NOMO-1 treated with dmso at 0.1 percent for 144 hours (cell line): ENCODE results near the gene PLSCR5.

Experiments used
- DNase-seq: peaks from one replicate; lab custom pipeline; 2025; ENCODE audit not compliant: unreplicated experiment; lab: John Stamatoyannopoulos, UW

The PLSCR5 gene

DNA sequence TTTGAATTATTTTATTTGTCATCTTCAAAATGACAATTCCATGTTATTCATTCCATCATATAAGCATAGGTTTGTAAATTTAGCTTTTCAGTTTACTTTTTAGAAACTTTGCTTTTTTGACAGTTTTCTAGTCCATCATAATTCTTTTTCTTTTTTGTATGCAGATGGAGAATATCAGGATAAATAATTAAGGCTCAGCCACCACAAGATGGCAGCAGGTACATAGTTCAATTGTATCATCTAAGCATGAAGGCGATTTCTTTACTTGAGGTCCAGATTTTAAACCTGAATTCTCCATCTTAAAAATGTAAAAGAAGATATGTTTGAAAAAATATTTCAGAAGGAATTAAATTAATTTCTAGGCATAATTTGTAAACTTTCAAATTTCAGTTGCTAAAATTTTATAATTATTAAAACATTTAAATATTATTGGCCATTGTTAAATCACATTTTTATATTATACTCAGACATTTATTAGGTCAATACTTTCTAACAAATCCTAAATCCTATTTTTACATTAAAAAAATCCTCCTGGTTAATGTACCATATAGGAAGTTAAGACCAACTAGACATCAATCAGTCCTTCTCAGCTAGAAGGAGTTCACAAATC lies 15.1 kb downstream of the PLSCR5 start:
- no peak for DNase-seq

DNA sequence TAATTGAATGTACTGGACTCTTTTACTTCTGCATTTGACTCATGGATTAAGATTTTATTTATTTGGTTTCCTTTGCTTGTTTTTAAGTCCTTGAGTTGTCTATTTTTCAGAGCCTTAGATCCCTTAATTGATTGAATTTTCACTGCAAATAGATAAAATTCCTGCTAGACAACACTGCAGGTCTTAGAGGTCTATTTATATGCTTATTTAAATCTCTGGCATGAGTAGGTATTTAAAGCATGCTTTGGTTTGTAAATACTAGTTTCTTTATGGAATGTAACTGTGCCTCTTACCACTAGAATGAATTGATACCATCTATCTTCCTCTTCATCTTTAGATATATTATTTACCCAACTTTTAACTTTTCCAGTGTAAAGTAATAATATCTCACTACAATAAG lies 20.0 kb downstream of the PLSCR5 start:
- DNase-seq: no peak

DNA sequence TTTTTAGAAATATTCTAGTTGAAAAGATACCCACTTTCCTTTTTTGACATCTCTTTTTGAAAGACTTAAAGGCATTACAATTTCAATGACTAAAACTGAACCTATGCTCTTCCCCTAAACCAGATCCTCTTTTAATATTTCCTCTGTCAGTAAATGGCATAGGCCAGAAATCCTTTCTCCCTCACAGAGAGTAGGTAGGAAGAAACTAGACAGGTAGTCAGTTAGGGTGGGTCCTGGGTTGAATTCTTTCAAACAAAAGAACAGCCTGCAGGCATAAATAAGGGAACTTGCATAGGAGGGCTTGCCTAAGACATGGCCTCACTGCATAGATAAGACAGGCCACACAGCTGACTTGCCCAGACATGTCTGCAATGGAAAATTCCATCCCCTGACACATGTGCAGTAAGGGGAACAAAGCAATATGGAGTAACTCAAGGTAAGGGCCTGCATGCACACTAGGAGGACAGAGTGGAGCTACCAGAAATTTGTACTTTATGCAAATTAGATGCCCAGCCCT lies 23.1 kb downstream of the PLSCR5 start:
- DNase-seq: peak; percentile 36

DNA sequence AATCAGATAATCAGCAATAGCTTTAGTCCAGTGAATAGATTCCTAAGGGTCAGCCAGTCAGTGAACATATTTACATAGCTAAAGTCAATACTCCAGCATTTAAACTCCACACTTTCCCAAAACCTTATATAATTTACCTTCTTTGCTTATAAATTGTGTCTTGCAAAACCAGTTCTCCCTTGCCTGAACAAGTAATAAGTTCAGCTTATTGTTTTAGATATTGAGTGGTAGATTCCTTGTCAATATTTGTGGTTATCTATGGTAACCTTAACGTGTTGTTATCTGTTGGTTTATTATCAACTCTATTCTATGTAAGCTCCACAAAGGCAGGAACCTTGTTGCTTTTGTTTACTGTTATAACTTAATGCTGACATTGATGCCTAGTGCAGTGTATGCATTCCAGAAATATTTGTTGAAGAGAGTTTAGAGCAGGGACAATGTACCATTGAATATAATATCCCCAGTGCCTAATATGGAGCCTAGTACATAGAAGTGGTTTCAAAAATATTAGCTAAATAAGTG lies 24.0 kb downstream of the PLSCR5 start:
- no peak for DNase-seq

DNA sequence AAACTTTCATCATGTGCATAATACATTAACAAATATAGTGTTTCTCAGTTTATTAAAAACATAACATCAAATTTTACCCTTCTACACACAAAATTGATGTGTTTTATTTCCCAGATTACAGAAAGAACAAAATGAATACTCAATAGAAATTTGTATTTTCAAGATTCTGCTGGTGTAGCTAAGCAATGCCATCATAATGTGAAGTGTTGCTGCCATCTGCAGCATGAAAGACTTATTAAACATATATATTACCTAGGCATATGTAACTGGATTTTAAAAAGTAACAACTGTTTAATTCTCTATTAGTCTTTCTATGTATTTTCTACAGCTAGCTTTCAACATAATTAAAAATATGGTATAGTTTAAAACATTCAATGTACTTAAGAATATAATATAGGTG lies 27.5 kb downstream of the PLSCR5 start:
- DNase-seq: no peak

DNA sequence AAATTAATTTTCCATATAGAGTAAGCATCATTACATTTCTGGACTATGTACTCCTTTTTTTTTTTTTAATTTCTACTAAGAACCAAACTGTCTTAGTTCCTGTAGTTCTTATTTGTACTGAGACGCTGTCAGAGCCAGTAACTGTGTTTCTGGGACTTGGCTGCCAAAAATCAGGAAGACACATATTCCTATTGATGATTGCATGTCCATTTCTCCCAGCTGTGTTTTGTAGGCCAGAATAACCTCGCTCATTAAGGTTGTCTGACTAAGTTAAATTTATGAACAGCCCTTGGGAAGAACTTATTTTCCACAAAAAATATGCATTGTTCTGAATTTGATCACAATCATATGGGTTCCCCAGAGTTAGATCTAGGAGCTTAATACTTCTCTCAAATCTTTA lies 29.5 kb downstream of the PLSCR5 start:
- DNase-seq: no peak

DNA sequence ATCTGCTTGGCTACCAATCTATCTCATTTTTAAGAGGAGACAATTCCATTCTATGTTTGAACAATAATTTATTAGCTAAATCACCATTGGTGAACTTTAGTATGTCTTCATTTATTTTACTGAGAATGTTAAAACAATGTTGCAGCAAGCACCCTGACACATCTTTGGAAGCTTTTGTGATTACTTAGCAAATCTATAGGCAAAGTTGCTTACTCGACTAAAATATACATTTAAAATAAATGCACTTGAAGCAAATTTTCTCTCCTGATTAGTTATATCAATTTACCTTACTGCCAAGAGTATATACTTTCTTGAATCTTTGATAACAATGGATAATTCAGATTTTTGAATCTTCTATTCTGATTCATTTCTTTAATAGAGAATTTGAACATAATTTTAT lies 31.0 kb downstream of the PLSCR5 start:
- DNase-seq: no peak

DNA sequence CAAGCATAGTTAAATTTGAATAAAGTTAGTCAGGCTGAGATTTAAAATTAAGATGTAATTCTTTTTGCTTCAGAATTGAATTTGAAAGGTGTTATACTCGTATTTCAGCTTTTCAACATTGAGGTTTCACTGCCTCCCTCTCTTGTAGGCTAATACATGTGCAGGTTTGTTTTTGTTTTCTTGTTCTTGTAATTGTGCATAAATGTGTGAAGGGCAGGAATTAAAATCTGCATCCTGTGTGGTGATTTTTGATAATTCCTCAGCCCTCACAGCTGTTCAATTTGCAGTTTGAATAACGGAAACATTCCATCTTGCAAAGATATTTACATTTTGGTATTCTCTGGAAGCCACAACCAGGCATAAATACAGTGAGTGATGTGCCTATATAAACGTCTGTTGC lies 35.8 kb downstream of the PLSCR5 start:
- no peak for DNase-seq

DNA sequence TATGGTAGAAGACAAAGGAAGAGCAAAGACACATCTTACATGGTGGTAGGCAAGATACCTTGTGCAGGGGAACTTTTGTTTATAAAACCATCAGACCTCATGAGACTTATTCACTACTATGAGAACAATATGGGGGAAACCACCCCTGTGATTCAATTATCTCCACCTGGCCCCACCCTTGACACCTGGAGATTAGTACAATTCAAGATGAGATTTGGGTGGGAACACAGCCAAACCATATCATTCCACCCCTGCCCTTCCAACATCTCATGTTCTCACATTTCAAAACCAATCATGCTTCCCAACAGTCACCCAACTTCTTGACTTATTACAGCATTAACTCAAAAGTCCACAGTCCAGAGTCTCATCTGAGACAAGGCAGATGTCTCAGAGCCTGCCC lies 39.0 kb downstream of the PLSCR5 start:
- DNase-seq: no peak

DNA sequence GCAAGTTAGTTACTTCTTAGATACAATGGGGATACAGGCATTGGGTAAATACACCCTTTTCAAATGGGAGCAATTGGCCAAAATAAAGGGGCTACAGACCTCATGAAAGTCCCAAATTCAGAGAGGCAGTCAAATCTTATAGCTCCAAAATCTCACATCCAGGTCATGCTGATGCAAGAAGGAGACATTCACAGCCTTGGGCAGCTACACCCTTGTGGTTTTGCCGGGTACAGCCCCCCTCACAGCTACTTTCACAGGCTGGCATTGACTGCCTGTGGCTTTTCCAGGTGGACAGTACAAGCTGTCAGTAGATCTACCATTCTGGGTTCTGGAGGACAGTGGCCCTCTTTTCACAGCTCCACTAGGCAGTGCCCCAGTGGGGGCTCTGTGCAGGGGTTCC lies 43.3 kb downstream of the PLSCR5 start:
- no peak for DNase-seq

DNA sequence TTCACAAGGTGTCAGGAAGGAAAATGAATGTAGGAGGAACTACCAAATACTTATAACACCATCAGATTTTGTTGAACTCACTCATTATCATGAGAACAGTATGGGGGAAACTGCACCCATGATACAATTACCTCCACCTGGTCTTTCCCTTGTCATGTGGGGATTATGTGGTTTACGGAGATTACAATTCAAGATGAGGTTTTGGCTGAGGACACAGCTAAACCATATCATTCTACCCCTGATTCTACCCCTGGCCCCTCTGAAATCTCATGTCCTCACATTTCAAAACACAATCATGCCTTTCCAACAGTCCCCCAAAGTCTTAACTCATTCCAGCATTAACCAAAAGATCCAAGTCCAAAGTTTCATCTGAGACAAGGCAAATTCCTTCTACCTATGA lies 43.7 kb downstream of the PLSCR5 start:
- DNase-seq: no peak

DNA sequence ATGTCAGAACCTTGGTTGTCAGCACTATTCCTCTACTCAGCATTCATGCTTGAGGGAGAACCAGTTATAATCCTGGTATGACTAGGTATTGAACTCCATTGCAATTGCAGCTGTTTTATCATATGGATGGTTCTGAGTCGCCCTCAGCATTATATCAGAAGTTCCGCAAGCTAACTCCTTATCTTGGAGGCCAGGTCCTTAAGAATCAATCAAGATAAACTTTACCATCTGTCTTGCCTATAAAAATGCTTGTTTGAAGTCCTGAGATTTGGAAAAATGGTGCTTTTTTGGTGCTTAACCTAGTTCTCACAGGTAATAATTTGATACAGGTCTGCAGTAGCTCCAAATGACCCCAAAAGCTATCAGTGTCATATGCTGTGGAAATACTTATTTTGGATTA lies 44.5 kb downstream of the PLSCR5 start:
- no peak for DNase-seq

DNA sequence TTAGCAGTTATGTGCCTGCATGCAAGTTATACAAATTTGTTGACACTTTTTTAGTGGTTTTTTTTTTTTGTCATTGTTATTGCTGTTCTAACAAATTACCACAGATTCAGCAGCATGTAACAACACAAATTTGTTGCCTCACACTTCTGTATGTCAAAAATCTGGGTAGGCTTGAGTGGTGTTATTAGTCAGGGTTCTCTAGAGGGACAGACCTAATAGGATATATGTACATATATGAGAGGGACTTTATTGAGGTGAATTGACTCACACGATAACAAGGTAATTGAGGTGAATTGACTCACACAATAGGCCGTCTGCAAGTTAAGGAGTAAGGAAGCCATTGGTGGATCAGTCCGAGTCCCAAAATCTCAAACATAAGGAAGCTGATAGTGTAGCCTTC lies 45.8 kb downstream of the PLSCR5 start:
- DNase-seq: no peak

DNA sequence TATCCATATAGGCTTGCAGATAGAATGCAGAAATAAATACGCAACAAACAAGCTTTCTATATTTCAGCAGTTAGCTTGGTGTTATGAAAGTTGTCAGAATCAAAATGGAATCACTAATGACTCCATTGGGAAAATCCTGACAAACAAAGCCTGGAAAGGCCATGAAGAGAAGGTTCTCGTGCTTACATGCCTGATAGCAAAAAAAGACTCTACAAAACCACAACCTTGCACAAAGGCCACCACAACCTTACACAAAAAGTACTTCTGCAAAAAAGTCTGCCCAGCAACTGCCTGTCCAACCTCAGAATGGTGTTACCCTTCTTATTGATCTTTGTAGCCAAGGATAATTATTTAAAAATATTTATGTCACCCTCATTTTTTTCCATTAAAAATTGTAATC lies 46.4 kb downstream of the PLSCR5 start:
- DNase-seq: peak; percentile 67

DNA sequence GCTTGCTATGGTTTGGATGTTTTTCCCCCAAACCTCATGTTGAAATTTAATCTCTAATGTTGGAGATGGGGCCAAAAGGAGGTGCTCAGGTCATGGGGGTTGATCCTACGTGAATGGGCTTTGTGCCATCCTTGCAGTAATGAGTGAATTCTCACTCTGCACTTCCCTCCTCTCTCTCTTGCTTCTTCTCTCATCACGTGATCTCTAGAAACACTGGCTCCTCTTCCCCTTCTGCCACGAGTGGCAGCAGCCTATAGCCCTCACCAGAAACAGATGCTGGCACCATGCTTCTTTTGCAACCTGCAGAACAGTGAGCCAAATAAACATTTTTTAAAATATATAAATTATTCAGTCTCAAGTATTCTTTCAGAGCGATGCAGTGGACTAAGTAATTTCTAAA lies 47.4 kb downstream of the PLSCR5 start:
- DNase-seq: peak; percentile 42

DNA sequence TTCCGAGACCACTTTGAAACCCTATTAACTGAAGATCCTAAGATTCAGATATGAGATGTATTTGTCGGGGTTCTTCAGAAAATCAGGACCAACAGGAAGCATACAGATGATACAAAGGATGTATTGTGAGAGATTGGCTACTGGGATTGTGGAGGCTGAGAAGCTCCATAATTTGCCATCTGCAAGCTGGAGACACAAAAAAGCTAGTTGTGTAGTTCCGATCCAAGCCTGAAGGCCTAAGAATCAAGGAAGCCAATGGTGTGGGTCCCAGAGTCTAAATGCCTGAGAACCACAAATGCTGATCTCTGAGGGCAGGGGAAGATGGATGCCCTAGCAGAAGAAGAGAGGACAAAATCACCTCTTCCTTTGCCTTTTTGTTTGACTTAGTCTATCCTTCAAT lies 49.8 kb downstream of the PLSCR5 start:
- DNase-seq: no peak

DNA sequence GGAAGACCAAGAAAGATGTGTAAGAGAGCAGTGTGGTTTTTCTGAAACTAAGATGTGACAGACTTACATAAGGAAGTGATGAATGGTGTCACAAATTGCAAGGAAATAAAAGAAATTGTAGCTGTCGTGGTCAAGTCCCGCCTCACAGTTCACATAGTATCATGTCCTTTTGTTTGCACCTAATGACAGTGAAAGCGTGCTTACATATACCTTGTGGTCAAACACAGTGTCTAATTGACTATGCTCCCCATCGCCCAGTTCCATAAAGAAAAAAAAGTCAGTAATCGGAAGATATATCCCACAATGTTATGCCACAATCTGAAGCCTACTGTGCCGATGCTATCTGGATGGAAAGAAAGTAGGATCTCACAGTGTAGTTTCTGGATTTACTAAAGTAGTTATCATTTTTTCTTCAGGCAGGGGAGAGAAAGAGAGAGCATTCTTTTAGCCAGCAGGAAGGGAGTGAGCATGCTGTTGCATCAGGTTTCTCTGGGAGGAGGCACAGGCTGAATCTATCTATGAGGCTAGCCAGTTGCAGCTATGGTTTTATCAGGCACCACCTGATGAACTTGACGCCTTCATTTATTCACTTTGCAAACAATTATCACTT lies 50.9 kb downstream of the PLSCR5 start:
- no peak for DNase-seq

DNA sequence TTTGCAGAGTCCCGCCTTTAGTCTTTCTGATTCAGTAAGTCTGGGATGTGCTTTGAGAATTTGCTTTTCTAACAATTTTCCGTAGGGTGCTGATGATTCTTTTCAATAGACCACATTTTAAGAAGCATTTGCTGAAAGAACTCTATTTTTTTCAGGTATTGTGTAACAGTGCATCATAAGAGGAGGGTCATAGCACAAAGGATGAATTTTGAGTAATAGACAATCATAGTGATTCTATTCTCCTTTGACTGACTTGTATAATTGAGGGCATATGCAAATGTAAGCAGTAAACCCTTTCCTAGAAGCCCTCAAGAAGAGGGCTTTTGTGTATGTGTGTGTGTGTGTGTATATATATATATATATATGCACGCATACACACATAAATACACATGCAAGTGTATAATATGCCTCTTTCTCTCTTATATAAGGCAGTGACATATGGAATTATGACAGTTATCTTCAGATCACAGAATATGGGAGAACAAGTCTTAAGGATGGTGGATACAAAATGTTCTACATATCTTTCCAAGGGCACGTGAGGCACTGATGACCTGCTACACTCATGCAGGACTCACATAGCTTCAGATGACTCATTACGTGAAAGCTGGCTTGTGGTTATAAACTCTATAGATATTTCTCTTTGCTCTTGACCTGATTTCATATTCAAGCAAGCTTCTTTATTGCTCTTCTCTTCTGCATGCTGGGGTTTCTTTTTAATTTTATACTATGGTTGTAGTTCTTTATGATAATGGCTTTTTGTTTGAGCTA lies 54.2 kb downstream of the PLSCR5 start:
- DNase-seq: no peak

DNA sequence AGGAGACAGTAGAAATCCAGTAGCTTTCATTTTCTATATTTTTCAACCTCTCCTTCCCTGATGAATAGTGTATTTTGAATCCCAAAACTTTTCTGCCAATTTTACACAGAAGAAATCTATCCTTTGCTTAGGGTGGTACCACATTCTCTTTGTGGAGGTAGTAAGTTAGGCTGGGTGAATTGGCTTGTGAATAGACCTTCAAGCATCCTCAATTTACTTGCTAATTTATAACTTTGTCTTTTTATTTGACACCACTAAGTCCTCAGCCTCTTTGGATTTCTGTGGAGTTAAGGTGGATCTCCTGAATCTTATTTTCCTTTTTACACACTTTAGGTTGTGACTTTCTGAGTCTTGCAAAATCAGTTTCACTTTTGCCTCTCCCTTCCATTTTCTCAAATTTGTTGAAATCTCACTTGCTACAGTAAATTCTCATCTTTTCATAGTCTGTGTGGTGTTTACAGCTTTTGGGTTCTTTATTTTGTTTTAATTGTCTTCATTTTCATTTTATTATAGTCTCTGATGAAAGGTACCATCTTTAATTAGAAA lies 55.0 kb downstream of the PLSCR5 start:
- no peak for DNase-seq

DNA sequence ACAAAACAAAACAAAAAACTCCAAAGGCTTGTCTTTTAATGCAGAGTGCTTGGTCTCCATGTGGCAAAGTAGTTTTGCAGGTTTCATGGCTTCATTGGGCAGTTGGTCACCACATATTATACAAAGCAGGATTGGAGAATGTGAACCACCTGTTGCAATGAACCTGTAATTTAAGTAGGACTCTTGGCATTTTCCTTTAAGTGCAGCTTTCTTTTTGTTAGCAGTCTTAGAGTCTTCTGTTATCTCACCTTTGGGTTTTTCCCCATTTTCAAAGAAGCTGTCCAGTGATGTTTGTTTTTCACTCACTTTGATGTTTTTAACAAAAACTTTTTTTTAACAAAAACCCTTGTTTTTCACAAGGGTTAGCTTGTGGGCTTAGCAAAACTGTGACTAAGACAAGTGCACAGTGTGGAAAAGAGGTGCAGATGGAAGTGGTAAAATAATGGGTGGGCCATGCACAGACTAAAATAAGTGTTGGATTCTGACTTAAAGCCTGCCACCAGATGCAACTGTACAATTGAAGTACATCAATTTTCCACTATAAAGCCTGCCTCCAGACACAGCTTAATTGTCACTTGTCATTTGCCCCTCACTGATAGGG lies 57.8 kb downstream of the PLSCR5 start:
- DNase-seq: no peak

DNA sequence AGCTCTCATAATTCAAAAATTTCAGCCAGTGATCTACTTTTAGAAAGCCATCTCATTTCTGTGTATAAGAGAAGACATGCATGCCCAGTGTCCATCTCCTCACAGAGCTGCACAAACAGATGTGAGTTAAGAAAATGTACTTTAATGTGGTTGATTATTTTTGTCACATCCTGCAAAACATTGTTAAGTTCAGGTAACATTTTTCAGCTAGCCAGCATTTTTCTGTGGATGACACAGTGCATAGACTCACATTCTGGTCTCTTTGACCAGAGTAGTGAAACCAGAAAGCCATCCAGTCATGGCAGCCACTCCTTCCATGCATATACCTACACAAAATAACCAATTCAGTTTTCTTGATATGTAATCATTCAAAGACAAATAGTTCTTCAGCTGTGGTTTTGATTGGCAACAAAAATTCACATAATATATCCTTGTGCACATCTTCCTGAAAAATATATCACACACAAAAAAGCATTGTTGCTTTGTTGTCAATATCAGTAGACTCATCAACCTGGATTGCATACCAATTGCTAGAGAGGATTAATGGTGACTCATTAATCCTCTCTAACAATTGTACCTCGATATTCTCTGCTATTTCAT lies 58.7 kb downstream of the PLSCR5 start:
- no peak for DNase-seq
